GM18870 (cell line): ENCODE results near the gene RNF169.
"Not testable (repeated sequence)": the region's sequence is repeated elsewhere in the genome, so short reads cannot be mapped to it uniquely, and the experiment has no call there.

ENCODE experiments used
- ATAC-seq: cut with Tn5 transposase; IDR thresholded peaks from one replicate; pipeline ENCODE4 v1.9.1; 2021; ENCODE audit warnings: moderate library complexity; ENCODE audit not compliant: unreplicated experiment

The RNF169 gene

DNA sequence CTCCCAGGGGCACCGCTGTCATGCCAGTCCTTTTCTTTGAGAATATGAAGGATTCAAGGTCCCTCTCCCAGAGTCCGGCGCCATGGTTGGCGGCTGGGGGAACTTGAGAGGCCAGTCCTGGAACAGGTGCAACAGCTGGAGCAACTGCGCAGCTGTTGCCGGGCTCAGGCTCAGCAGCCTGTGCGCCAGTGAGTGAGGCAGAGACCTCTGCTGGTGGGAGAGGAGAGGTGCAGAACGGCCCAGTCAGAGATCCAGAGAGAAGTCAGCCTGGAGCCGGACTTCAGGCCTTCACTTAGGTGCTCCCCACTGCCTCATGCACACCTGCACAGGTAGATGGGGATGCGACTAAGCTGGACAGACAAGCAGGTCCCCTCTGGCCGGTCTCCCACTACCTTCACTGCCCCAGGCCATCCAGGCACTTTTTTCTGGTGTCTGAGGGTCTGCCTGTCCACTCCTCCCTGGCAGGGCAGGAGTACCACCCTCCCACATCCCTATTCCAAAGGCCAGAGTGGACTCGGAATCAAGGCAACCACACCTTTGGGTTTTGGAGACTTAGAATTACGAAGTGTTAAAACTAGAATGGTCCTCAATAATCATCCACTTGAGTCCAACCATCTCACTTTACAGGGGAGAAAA, 22.0 kb upstream of the RNF169 start:
- peak; percentile 67 for ATAC-seq

DNA sequence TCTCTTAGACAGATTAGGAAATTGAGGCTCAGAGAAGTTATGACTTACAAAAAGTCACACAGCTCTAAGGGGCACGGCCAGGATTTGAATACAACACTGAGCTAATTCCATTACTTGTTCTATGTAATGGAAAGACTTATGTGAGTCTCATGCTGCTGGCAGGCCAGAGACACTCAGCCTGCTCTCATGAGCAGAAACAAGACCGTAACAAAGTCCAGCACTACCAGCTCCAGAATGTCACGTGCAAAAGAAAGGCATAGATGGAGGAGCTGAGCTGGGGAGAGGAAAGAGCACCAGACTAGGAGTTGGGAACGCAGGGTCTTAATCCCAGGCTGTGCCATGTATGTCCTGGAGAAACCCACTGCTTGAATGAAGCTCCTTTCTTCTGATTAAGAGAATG, 19.3 kb upstream of the RNF169 start:
- ATAC-seq, result no peak

DNA sequence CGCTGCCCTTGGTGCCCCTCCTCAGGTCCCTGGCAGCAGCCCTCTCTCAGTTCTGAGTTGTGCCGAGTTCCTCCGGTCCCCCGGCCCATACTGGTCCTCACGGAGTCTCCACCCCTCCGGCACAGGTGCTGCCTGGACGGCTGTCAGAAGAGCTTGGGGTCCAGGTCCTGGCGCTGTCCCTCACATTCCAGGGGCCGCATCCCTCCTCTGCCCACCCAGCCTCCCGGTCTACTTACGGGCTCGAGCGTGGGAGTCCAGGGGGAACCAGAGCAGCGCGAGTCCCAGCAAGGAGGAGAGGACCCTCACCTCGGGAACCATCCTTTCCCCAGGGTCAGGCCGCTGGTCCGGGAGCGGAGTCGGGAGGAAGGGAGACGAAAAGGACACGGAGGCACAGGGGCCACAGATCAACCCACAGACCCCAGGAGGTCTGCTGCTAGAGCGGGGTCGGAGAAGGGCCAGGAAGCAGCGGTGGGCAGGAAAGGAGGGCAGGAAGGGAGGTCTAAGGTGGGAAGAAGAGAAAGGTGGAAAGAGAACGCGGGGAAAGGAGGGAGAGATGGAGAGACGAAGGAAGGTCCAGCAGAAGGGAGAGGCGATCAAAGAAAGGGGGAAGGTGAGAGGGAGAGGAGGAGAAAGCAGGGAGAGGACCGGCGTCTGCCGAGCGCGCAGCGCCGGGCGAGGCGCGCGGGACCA, 17.9 kb upstream of the RNF169 start:
- ATAC-seq, result no peak

DNA sequence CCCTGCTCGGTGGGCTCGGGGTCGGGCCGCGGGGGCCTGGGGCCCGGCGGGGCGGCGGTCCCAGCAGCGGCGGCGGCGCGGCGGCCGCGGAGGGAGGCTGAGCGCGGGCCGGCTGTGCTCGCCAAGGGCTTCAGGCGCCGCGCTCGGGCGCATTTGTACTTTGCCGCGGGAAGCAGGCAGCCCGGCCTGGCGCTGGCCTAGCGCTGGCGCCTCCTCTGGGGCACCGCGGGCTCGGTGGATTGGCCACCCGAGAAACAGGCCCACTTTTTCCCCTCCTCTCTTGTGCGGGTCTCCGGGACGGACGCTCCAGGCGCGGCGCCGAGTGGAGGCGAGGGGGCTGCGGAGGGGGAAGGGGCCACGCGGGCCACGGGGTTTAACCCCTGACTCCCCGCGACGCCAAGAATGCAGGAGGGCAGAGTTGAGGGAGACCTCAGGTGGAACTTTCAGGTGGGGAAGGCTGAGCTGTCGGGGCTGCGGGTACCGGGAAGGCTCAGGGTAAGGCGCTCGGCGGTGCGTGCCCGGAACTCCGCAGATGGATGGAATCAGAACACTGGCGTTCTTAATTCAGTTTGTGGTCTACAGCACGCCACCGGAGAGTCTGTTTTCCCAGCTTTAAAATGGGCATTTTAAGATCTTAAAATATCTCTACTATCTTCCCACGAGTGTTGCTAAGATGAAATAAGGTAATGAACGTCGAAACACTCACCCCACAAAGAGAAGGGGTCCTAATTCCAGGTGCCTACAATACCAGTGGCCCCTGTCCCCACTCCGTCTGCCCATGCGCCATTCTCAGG, 17.2 kb upstream of the RNF169 start, which contains the start of gene CHRDL2:
CHRDL2 (minus strand) TSS at position 126 of the 794 bp plus-strand sequence. CDS start 538 bp downstream, outside the sequence.
- ATAC-seq, result no peak

DNA sequence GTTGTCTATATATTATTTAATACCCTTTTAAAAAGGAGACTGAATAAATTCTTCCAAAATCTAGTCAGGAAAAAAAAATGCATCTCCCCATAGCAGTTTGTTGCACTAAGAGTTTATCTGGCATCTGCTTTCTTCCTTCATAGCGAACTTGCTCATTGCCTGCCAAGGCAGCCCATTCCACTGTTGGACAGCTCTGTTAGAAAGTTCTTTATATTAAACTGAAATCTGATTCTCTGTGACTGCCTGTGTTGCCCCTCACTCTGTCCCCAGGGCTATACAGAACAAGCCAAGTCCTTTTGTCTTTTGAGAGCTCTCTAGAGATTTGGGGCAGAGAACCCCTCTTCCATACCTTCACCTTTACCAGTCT, 14.1 kb upstream of the RNF169 start:
- no peak for ATAC-seq

DNA sequence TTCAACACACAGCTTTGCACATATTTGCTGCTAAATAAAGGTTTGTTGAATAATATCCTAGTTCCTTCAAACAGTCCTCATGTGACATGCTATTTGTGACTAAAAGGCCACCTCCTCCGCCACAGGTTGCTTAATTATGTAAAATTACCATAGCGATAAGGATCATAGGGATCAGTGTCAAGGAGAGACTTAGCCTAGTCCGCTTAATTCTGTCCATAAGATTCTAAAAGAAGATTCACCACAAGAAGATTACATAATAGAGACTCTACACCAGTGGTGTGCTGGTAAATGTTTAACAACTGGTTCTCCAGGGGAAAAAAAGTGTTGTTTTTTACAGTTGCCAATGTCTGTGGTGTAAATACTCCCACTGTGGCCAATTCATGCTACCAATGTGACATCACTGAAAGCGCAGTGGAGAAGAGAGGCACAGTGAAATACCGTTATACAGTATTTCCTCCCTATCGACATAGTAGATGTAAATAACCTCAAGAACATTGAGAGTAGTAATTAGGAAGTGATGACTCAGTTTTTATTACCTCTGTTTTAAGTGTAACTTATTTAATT, 13.2 kb upstream of the RNF169 start:
- ATAC-seq, result no peak

DNA sequence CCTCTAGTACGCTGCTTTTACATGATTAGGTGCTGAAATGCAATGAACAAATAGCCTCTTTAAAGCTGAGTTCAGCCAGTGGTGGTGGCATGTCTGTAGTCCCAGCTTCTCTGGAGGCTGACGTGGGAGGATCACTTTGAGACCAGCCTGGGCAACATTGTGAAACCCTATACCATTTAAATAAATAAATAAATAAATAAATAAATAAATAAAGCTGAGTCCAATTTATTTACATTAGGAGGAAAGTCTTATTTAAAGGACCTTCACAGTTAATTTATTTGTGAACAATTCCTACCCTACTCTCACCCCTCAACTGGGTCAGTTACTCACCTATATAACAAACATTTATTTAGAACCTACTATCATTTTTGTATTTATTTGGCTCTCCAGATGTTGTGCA, 12.6 kb upstream of the RNF169 start:
- ATAC-seq, result no peak

DNA sequence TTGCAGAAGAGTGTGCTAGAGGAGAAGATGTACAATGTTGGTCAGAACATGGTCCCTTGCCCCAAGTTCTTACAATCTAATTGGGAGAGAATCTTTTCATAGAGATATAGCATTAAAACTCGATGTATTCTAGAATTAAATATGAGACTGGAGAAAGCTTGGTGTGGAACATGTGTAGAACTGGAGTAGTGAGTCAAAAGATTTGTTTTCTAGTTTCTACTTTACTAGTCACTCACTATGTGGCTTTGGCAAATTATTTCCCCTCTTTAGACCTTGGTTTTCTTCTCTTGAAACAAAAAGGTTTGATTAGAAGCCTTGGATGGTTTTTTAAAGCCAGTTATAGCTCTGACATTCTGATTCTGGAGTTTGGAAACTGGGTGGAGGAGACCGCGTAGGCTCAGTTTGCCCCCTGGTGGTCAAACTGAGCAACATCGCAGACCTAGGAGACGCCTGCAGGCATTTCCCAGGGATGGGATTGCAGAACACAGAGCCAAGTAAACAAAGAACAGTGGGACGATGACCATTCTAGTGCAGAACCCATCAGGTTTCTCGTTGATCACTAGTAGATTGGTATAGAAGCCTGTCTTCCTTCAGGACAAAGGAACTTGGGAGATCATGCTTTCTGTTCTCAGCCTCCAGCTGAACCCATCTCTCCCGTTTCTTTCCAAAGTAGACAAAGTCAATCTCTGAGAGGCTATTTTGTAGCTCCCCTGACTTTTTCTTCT, 8.9 kb upstream of the RNF169 start:
- ATAC-seq, result no peak

DNA sequence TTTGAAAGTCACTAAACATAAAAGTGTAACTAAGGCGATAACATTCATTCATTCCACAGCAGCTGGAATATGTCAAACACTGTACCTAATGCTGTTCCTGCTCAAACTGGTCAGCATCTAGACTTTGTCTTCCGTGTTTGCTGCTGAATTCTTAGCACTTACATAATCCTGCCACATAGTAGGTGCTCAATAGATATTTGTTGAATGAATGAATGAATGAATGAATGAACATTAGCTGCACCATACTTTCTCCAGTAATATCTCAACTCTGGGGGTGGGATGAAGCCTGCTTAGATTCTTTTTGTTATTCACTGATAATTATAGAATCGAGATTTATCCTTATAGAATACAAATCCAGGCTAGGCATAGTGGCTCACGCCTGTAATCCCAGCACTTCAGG, 6.6 kb upstream of the RNF169 start:
- ATAC-seq, result no peak

DNA sequence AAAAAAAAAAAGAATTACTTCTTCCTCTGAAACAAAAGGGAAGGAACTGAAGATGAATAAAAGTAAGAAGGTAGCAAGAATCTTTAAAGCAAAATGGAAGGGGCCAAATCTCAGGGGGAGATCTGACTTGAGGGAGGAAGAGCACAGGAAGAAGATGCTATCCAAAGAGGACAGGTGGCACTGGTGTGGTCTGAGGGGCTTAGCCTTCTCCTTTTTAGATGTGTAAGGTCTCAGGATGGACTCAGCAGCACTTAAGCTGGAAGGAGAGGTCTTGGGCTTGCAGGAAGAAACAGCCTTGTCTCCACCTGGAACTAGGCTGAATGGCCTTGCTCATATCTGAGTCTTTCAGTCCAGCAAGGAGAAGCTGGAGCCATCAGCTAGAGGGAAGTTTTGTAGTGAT, 5.0 kb upstream of the RNF169 start:
- no peak for ATAC-seq

DNA sequence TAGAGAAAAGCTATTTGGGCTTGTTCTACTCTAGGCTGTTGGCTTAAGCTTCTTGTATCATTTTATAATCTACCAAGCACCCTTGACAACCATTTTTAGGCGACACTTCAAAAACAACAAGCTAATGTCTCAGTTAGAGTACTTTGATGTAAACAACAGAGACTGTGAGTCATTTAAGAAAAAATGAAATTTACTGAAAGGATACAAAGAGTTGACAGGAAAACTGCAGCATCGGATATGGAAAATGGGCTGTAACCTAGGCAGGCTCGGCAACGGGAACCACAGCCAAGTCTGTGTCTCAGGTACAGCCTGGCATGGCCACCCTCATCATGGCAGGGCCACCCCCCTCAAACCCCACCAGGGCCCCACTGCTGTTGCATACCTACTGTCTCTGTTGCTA, 4.4 kb upstream of the RNF169 start:
- no peak for ATAC-seq

DNA sequence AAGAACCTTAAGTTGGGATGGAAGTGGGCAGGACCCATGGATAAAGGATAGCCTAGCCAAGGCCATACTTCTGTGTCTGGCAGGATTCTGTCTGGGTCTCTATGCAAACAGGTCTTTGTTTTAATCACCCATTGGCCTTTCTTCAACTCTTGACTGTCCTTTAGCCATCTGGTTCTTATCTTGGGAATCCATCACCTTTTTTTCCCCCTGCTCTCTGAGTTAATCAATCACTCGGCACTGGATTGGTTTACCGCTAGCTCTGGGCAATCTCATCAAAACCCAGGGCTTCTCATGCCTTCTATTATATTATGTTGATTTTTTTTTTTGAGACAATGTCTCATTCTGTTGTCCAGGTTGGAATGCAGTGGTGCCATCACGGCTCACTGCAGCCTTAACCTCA, 1.8 kb upstream of the RNF169 start:
- no peak for ATAC-seq

DNA sequence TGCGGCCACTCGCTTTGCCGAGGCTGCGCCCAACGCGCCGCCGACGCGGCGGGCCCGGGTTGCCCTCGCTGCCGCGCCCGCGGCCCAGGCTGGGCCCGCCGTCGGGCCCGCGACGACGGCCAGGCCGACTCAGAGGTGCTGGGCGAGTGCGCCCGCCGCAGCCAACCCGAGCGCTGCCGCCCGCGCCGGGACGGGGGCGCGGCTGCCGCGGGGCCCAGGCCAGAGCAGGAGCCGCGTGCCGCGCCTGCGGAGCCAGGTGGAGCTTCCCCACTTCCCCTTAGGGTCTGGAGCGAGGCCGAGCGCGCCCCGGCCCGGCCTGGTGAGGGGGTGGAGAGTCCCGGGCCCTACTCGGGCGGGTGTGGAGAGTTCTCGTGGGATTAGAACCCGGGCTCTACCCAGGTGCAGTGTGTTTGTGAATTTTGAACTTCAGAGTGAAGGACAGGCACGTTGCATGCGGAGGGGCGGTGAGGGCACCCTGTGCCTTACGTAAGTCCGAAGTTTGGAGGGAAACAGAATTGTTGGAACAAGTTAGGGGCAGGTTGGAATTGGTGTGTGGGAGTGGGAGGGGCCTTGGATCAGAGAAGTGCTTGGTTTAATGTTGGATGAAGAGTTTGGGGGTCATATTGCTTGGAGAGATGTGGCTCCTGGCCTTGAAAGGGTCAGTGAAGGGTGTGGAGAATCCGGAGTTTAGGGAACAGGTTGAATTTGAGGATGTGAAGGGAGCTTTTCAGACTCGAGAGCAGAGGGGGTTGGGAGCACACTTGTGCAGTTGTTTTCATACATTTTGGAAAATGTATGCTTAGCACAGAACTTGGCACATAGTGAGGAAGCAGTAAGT, 697 bp downstream of the RNF169 start:
- ATAC-seq, result peak; percentile 23

DNA sequence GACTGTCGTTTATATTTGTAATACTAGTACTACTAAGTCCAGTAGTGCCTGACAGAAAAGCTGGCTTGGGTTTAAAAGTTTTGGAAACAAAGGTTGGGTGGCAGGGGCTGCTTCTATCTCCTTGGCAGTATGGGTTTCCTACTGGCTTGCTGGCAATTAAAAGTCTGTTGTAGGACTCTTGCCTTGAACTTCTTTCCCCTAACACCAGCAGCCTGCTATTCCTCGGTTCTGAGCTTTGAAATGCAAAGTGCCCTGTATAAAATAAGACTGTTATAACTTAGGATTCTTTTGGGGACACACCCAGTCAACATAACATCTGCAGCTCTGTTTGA, 1.3 kb downstream of the RNF169 start:
- ATAC-seq, result no peak

DNA sequence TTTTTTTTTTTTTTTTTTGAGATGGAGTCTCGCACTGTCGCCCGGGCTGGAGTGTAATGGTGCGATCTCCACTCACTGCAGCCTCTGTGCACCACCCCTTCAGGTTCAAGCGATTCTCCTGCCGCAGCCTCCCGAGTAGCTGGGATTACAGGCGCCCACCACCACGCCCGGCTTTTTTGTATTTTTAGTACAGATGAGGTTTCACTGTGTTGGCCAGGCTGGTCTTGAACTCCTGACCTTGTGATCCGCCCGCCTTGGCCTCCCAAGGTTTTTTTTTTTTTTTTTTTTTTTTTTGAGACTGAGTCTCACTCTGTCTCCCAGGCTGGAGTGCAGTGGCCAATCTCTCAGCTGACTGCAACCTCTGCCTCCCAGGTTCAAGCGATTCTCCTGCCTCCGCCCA, 1.9 kb downstream of the RNF169 start:
- ATAC-seq, result not testable (repeated sequence)

DNA sequence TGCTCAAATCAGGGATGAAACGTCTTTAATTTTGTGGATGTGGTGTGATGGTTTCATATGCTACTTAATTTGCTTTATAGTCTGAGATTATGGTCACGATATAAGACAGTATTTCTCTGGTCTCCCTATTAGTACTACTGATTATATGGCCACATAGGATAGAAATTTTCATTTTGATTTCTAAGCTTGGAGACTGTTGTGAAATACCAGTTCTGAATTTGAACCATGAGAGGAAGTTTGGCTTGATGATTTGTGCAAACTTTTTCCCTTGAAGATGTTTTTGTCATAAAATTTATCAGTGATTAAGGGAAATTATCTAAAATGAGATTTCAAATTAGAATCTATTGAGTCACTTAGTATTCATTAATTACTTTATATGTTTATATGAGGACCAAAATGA, 2.7 kb downstream of the RNF169 start:
- ATAC-seq, result no peak

DNA sequence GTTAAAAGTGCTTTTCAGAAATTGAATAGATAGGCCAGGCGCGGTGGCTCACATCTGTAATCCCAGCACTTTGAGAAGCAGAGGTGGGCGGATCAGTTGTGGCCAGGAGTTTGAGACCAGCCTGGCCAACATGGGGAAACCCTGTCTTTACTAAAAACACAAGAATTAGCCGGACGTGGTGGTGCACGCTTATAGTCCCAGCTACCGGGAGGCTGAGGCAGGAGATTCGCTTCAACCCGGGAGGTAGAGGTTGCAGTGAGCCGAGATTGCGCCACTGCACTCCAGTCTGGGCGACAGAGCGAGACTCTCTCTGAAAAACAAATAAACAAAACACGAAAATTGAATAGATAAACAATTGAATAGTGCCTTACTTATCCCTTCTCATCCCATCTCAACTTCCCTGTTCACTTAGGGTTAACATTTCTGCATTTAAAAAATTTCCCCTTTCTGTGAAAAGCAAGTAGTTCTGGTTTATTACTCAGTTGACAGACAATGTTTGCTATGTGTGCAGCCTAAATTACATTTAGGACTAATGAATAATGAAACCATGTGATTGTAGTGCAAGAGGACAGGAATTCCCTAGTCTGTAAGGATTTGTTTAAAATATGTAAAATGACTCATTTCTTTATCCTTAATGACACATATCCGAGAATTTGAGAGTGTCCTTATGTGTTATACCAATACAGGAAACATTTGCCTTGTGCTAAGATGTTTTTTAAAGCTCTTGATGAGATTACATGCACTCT, 6.0 kb downstream of the RNF169 start:
- ATAC-seq, result no peak

DNA sequence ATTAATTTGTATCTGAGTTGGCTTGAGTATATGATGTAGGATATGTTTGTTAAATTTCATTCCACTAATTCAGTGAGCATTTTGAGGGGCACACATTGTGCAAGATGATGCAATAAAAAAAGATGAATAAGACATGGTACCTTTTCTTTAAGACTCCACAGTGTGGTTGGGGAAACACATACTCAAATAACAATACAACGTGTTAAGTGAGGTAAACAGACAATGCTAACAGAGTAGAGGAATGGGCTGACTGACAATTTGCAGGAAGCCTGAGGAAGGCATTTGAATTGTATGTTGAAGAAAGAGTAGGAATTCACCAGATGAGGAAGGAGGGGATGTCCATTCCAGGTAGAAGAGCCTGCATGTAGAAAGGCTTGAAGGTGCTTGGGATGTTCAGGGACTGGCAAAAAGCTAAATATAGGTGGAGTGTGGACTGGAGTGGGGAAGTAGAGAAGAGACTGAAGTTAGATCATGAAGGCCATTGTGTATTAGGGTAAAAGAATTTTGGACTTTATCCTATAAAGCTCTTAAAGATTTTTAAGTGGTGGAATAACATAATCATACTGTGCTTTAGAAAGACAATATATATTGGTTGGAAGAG, 6.8 kb downstream of the RNF169 start:
- no peak for ATAC-seq

DNA sequence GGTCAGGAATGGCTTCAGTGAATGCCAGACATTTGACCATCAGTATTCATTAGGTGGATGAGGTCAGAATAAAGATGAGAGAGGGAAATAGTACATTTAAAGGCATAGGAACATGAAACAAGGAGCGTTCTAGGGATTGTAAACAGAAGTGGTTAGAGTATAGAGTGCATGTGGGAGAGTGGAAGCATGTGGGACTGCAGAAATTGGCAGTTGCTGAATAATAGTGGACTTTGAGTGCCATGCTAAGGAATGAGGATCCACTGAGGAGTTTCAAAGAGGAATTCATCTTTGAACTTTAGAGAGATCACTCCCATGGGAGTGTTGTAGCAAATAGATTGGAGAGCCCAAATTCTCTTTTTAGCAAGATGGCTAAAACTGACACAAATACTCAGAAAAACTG, 7.9 kb downstream of the RNF169 start:
- no peak for ATAC-seq
